Activated naive CD4-positive, alpha-beta T cell treated with anti-CD3 and anti-CD28 coated beads, Interleukin-2, amount 50 U/mL, for 24 hours (primary cell): ENCODE results near the gene CEND1.

Source experiments
- H3K27ac Mint-ChIP-seq: one replicate; pipeline ENCODE4 v1.8.0; 2021; ENCODE audit warnings: mild to moderate bottlenecking, mixed read lengths
- H3K27me3 Mint-ChIP-seq: one replicate; pipeline ENCODE4 v1.8.0; 2021; ENCODE audit warnings: mixed read lengths
- H3K36me3 Mint-ChIP-seq: one replicate; pipeline ENCODE4 v1.8.0; 2021; ENCODE audit warnings: mixed read lengths
- H3K4me1 Mint-ChIP-seq: one replicate; pipeline ENCODE4 v1.8.0; 2021; ENCODE audit warnings: mixed read lengths
- H3K4me3 Mint-ChIP-seq: one replicate; pipeline ENCODE4 v1.8.0; 2021; ENCODE audit warnings: mild to moderate bottlenecking, mixed read lengths
- H3K9me3 Mint-ChIP-seq: one replicate; pipeline ENCODE4 v1.8.0; 2021; ENCODE audit warnings: mixed read lengths

CEND1 gene

DNA sequence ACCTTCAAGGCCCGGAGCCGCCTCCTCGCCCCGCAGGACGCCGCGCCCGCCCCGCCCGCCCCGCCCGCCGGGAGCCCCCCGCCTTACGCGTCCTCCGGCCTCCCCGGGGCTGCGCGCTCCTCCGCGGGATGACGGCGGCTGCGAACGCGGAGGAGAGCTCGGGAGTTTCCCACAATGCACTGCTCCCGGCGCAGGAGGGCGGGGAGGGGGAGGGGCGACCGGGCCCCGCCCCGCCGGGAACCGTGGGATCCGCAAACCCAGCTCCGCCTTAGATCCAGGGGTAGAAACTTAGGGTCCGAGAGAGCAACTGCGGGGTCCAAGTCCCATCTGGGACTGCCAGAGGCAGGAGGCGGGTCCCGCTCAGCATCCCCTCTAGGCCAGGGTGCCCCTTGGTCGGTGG lies at the start of gene CEND1:
Gene CEND1, minus strand, starts transcription at position 148 of the 400 bp plus-strand sequence. CDS start 1,514 bp downstream, outside the sequence.
- Mint-ChIP-seq H3K9me3 (no peaks in the 10 kb centered on the region), H3K36me3 (no peaks in the 10 kb centered on the region), H3K4me3 (no peak within 1 kb of the TSS), H3K27ac (no peak within 1 kb of the TSS), H3K4me1 (no peaks in the 10 kb centered on the region), H3K27me3 (no peaks in the 10 kb centered on the region)

DNA sequence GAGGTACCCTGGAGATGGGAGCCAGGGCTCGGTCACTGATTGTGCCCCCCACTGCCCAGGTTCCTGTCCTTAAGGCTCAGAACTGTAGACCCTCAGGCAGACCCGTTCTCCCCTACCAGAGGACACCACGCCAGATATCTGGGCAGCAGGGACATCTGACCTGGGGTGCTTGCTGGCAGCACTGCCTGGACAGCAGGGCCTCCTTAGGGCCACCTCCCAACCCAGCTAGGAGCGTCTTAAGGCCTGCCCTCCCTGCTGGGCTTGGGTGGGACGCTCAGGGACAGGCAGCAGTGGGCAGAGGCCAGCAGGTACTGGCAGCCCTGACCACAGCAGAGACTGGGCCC lies 49.4 kb upstream of the CEND1 start:
- no peak overlapping the region for H3K27ac Mint-ChIP-seq
- no peaks in the 10 kb centered on the region for H3K36me3 Mint-ChIP-seq
- no peaks in the 10 kb centered on the region for H3K27me3 Mint-ChIP-seq
- H3K9me3 Mint-ChIP-seq = no peaks in the 10 kb centered on the region
- peaks cover 18% of the 10 kb centered on the region for H3K4me1 Mint-ChIP-seq
- no peak overlapping the region for H3K4me3 Mint-ChIP-seq

DNA sequence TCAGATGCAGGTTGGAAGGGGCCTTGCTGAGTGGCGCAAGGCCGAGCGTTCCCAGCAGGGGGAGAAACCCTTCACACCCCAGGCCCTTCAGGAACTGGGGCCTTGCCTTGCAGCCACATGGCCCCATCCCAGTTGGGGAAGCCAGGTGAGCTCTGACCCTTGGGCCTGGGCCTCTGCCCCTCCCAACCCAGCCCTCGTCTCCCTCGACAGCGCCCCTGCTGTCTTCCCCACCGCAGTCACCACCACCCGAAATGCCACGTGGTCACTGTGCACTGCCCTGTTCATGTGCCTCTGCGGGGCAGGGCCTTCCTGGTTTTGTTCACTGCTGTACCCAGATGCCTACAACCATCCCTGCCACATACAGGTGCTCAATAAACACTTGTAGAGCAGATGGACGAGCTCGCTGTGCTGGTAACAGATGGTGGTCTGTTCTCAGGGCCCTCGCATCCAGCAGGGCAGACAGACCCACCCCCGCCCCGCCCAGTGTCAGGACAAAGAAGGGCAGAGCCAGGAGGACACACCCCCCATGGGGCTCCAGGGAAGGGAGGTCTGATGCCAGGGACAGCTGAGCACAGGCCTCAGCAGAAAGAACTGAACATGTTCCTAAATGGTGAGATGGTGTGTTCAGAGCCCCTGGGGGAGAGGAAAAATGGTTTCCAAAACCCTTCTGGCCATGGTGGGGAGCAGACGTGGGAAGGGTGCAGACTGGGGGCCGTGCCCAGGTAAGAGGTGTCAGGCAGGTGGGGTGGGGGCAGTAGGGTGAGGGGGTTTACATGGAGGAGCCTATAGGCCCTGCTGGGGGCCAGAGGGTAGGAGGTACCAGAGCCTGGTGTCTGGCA lies 48.8 kb upstream of the CEND1 start:
- Mint-ChIP-seq H3K36me3 (no peaks in the 10 kb centered on the region), H3K27ac (no peak overlapping the region), H3K4me1 (peaks cover 21% of the 10 kb centered on the region), H3K9me3 (no peaks in the 10 kb centered on the region), H3K27me3 (no peaks in the 10 kb centered on the region), H3K4me3 (no peak overlapping the region)

DNA sequence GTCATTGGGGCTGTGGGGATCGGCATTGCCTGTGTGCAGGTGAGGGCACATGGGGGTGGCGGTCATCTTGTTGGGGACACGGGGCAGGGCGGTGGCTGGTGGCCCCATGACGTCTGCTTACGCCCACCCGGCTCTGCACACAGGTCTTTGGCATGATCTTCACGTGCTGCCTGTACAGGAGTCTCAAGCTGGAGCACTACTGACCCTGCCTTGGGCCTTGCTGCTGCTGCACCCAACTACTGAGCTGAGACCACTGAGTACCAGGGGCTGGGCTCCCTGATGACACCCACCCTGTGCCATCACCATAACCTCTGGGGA lies 48.1 kb upstream of the CEND1 start:
- H3K36me3 Mint-ChIP-seq = no peaks in the 10 kb centered on the region
- H3K9me3 Mint-ChIP-seq = no peaks in the 10 kb centered on the region
- H3K27ac Mint-ChIP-seq = no peak overlapping the region
- no peaks in the 10 kb centered on the region for H3K27me3 Mint-ChIP-seq
- H3K4me3 Mint-ChIP-seq = no peak overlapping the region
- peaks cover 18% of the 10 kb centered on the region for H3K4me1 Mint-ChIP-seq

DNA sequence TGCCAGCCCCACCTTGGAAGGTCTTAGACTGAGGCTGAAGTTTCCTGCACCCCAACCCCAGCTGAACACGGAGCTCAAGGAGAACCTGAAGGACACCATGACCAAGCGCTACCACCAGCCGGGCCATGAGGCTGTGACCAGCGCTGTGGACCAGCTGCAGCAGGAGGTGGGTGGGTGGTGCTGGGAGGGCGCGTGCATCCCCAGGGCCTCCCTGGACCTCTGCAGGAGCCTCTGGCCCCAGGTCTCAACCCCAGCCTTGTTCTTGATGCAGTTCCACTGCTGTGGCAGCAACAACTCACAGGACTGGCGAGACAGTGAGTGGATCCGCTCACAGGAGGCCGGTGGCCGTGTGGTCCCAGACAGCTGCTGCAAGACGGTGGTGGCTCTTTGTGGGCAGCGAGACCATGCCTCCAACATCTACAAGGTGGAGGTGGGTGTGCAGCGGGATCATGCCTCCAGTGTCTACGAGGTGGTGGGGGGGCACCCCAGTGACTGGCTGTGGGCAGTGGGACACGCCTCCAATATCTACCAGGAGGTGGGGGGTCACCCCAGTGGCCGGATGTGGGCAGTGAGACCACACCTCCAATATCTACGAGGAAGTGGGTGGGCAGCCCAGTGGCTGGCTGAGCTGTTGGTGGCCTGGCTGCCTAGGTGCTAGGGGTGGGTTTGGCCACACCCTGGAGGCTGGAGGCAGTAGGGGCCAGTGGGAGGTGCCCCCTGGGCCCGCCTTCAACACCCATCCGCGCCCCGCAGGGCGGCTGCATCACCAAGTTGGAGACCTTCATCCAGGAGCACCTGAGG lies 47.5 kb upstream of the CEND1 start:
- Mint-ChIP-seq H3K27ac (no peak overlapping the region), H3K4me3 (no peak overlapping the region), H3K27me3 (no peaks in the 10 kb centered on the region), H3K9me3 (no peaks in the 10 kb centered on the region), H3K36me3 (no peaks in the 10 kb centered on the region), H3K4me1 (peaks cover 18% of the 10 kb centered on the region)

DNA sequence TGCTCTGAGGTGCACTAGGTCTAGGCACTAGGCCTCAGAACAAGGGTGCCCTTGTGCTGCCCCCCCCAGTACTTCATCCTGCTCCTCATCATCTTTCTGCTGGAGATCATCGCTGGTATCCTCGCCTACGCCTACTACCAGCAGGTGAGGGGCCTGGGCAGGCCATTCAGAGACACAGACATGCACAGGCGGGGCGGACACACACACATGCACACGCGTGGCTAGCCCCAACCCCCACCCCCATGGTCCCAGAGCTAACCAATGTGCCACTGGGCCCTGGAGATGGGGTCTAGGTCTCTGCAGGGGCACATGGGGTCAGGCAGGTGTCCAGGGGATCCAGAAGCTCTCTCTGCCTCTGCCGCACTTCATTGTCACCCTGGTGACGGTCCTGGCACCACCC lies 46.8 kb upstream of the CEND1 start:
- Mint-ChIP-seq H3K27ac (no peak overlapping the region), H3K4me1 (peaks cover 19% of the 10 kb centered on the region), H3K4me3 (no peak overlapping the region)

DNA sequence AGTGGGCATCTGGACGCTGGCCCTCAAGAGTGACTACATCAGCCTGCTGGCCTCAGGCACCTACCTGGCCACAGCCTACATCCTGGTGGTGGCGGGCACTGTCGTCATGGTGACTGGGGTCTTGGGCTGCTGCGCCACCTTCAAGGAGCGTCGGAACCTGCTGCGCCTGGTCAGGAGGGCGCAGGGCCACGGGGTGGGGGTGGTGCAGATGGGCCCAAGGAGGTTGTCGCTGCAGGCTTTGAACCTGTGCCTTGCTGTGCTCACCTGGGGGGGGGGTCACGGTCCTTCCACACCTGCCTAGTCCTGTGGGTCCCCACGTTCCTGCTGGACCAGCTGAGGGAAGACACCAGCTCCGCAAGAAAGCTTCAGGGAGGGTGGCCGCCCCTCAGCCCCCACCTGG lies 46.4 kb upstream of the CEND1 start:
- Mint-ChIP-seq H3K27me3 (peaks cover 2% of the 10 kb centered on the region), H3K4me3 (no peak overlapping the region)

More for the DNA sequence above, 46.8 kb upstream of the CEND1 start:
- Mint-ChIP-seq H3K9me3 (no peaks in the 10 kb centered on the region), H3K27me3 (peaks cover 1% of the 10 kb centered on the region), H3K36me3 (no peaks in the 10 kb centered on the region)

DNA sequence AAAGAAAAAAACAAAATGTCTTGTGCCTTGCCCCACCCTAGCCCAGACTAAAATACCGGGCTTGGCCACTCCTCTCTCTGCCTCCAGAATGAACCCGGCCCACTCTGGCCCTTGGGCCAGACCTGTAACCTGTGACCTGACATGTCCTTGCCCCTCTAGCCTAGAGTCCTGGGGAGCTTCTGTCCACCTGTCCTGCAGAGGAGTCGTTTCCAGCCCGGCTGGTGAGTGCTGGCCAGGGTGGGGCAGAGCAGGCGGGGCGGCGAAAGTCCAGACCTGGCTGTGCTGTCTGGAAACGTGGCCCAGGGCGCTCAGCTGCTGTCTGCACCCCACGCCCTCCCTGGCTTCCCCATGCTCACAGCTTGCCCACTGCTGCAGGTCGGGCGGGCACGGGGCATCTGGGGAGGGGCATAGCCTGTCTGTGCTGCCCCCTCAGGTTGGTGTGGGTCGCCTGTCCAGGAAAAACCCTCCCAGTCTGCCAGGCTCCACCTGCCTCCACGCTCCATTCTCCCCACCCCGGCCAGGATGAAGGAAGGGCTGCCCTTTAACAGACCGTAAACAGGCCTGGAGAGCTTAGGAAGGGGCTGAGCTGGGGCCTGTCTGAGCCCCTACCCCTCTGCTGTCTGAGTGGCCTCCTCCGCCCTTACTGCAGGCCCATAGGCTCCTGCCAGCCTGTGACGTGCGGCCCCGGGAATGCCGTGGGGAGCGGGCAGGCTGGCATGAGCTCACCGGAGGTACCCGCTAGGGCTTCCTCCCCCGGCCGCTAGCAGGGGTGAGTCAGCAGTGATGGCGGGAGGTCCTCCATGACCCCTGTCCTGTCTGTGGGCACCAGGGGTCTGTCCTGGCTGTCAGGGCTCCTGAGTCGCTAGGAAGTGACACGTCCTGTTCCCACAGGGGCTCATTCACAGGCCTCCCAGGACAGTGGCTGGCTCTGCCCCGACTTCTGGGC lies 44.8 kb upstream of the CEND1 start:
- no peaks in the 10 kb centered on the region for H3K9me3 Mint-ChIP-seq
- H3K27ac Mint-ChIP-seq = no peak overlapping the region
- H3K4me1 Mint-ChIP-seq = peaks cover 18% of the 10 kb centered on the region
- H3K36me3 Mint-ChIP-seq = no peaks in the 10 kb centered on the region
- H3K27me3 Mint-ChIP-seq = peaks cover 2% of the 10 kb centered on the region
- no peak overlapping the region for H3K4me3 Mint-ChIP-seq

More for the DNA sequence above, 46.4 kb upstream of the CEND1 start:
- no peak overlapping the region for H3K27ac Mint-ChIP-seq
- no peaks in the 10 kb centered on the region for H3K9me3 Mint-ChIP-seq
- H3K4me1 Mint-ChIP-seq = peaks cover 24% of the 10 kb centered on the region
- H3K36me3 Mint-ChIP-seq = no peaks in the 10 kb centered on the region

DNA sequence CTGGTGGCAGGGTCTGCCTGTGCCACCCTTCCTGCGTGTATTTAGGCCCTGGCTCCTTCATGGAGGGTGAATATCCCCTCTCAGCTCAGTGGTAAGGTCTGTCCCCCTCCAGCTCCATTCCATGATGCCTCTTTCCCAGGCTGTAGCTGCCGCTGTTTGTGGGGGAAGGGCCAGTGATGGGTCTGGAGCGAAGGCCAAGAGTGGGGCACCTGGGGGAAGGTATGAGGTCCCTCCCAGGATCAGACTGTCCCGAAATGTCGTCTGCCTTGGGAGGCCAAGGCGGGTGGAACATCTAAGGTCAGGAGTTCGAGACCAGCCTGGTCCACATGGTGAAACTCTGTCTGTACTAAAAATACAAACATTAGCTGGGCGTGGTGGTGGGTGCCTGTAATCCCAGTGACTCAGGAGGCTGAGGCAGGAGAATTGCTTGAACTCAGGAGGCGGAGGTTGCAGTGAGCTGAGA lies 44.0 kb upstream of the CEND1 start:
- H3K4me3 Mint-ChIP-seq = peak overlapping the region; percentile 44
- H3K4me1 Mint-ChIP-seq = peaks cover 26% of the 10 kb centered on the region
- no peak overlapping the region for H3K27ac Mint-ChIP-seq
- no peaks in the 10 kb centered on the region for H3K36me3 Mint-ChIP-seq
- H3K9me3 Mint-ChIP-seq = no peaks in the 10 kb centered on the region
- peaks cover 4% of the 10 kb centered on the region for H3K27me3 Mint-ChIP-seq

DNA sequence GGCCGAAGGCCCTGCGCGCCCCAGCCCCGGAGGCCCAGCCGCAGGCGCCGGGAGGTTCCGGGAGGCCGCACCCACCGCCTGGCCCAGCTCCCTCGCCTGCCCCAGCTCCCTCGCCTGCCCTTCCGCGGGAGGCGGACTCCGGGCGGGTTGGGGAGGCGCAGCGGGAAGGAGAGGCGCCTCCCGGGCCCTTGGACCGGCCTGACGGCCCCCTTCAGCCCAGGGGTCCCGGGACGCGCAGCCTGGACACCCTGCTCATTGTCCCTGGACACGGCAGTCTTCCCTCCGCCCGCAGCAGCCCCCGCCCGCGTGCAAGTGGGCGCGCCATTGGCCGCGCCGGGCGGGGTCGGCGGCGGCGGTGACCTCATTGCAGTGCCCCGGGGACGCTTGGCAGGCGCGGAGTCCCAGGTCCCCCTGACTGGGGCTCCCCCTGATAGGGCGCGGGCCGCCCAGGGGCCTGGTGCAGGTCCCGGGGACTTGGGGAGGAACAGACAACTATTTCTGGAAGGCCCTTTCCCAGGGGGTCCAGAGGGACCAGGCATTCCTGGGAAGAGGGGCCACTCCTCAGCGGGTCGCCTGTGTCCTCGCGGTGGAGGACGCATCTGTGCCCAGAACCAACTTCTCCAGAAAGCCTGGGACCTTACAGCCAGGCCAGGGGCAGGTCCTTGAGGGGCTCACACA lies 43.4 kb upstream of the CEND1 start:
- H3K36me3 Mint-ChIP-seq = no peaks in the 10 kb centered on the region
- H3K4me3 Mint-ChIP-seq = peak overlapping the region; percentile 44
- H3K27ac Mint-ChIP-seq = no peak overlapping the region
- no peaks in the 10 kb centered on the region for H3K9me3 Mint-ChIP-seq
- H3K4me1 Mint-ChIP-seq = peaks cover 28% of the 10 kb centered on the region
- H3K27me3 Mint-ChIP-seq = peaks cover 5% of the 10 kb centered on the region

DNA sequence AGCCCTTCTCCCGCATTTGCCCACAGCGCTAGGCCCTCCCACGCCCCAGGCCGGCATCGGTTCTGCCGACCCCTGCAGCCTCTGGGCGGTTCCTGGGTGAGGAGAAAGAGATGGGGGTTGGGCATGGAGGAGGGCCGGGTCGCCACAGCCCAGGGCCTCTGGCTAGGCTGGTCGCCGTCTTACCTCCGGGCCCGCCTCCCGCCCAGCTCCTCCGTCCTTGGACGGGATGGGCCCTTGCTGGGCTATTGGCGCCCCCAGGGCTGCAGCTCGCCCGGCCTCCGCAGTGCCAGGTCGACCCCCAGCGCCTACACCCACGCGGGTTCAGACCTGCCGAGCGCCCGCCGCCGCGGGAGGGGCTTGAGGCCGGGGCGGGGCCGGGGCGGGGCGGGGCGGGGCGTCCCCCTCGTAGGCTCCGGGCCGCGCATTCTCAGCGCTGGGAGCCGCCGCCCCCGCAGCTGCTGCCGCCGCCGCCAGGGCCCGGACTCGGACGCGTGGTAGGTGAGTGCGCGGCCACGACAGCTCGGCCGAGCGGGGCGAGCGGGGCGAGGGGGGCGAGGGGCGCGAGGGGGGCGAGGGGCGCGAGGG lies 42.7 kb upstream of the CEND1 start, which contains the start of gene CD151:
Gene CD151, plus strand, starts transcription at position 424 of the 585 bp plus-strand sequence. CDS start 3,118 bp downstream, outside the sequence.
- no peak within 1 kb of the TSS for H3K27ac Mint-ChIP-seq

DNA sequence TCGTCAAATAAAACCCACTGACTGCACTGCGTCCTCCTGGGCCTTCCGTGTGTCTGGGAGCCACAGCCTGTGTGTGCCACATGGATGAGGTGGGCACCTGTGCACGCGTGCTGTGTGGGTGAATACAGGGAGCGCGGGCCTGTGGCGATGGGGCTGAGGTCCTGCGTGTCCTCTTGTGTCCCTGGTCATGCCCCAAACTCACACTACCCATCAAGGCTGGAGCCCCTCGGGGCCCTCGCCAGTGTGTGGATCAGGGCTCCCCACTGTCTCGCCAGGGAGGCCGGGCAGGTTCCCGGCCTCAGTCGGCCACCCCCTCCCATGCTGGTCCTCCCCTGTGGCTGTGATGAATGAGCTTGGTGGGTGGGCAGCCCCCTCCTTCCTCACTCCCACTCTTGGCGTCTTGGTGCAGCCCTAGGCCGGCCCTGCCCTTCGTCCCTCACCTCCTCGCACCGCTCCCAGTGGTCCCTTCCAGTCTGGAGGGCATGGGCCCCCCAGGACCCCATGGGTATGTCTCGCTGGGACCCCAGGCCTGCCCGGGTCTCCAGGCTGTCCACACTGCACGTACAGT lies 42.2 kb upstream of the CEND1 start:
- Mint-ChIP-seq H3K4me3 (peak overlapping the region; percentile 62), H3K4me1 (peaks cover 35% of the 10 kb centered on the region), H3K27ac (no peak overlapping the region), H3K9me3 (no peaks in the 10 kb centered on the region), H3K27me3 (peaks cover 10% of the 10 kb centered on the region), H3K36me3 (no peaks in the 10 kb centered on the region)

More for the DNA sequence above, 42.7 kb upstream of the CEND1 start, which contains the start of gene CD151:
- Mint-ChIP-seq H3K4me3 (peak within 1 kb of the TSS; percentile 62), H3K36me3 (no peaks in the 10 kb centered on the region), H3K9me3 (no peaks in the 10 kb centered on the region), H3K4me1 (peaks cover 34% of the 10 kb centered on the region), H3K27me3 (peaks cover 9% of the 10 kb centered on the region)

DNA sequence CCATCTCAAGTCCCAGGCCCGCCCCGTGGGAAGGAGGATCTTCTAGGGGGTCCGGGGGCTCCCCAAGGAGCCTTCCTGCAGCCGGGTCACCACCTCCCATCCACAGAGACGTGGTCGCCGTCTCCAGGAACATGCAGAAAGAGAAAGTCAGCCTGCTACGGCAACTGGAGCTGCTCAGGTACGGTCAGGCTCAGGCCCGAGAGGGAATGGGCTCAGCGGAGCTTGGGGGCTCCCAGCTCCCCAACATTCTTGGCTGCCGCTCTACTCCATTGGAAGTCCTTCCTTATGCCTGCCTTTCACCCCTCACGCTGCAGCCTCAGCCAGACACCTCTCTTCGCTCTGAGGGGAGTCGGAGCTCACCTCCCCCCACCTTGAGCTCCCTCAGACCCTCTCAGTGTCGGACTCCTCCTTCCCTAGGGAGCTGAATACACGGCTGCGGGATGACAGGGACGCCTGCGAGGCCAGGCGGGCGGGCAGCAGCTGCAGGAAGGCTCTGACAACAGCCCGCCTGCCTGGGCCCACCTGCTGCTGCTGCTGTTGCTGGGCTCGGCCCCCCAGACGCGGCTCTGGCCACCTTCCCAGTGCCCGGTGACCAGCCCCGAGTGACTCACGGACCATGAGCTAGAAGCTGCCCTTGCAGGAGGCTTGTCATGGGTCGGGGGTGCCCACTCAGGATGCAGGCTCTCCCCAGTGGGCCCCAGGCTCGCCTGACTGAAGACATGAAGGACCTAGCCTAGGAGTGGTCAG lies 41.4 kb upstream of the CEND1 start:
- Mint-ChIP-seq H3K4me1 (peaks cover 39% of the 10 kb centered on the region), H3K27ac (no peak overlapping the region), H3K4me3 (peak overlapping the region; percentile 62), H3K36me3 (no peaks in the 10 kb centered on the region), H3K27me3 (peaks cover 10% of the 10 kb centered on the region), H3K9me3 (no peaks in the 10 kb centered on the region)
